Astrocyte of the hippocampus (primary cell): ENCODE measurements around the gene TM4SF1.
"Not testable (repeated sequence)": the region's sequence is repeated elsewhere in the genome, so short reads cannot be mapped to it uniquely, and the experiment has no call there.

Experiments
- DNase-seq: peaks from one replicate; pipeline ENCODE4 v3.0.0; 2011; ENCODE audit warnings: low read depth, low spot score

TM4SF1 gene

GRCh38 chr3:149343951-149344350 lies 33.5 kb downstream of the TM4SF1 start:
- no peak for DNase-seq

- DNase-seq: peak; percentile 65
Measured at GRCh38 chr3:149342413-149343380, 34.8 kb downstream of the TM4SF1 start.

GRCh38 chr3:149340310-149340933 lies 37.0 kb downstream of the TM4SF1 start:
- peak; percentile 37 for DNase-seq

GRCh38 chr3:149339931-149340309 lies 37.5 kb downstream of the TM4SF1 start:
- peak; percentile 98 for DNase-seq

GRCh38 chr3:149337486-149337885 lies 40.0 kb downstream of the TM4SF1 start:
- not testable (repeated sequence) for DNase-seq

GRCh38 chr3:149336925-149337324 lies 40.5 kb downstream of the TM4SF1 start:
- peak; percentile 12 for DNase-seq

- peak; percentile 27 for DNase-seq
Measured at GRCh38 chr3:149333176-149333859, 44.1 kb downstream of the TM4SF1 start, which contains the start of gene TM4SF18. Gene TM4SF18 (minus strand): TSS chr3:149333636. CDS start chr3:149333382, 254 bp downstream.

GRCh38 chr3:149332771-149333170 lies 44.7 kb downstream of the TM4SF1 start:
- peak; percentile 55 for DNase-seq

- DNase-seq: no peak
Measured at GRCh38 chr3:149332227-149332765, 45.2 kb downstream of the TM4SF1 start.

- DNase-seq: no peak
Measured at GRCh38 chr3:149331396-149331795, 46.1 kb downstream of the TM4SF1 start.

- peak; percentile 13 for DNase-seq
Measured at GRCh38 chr3:149330609-149331331, 46.7 kb downstream of the TM4SF1 start.

GRCh38 chr3:149327156-149327555 lies 50.3 kb downstream of the TM4SF1 start:
- no peak for DNase-seq

GRCh38 chr3:149325581-149325980 lies 51.9 kb downstream of the TM4SF1 start:
- DNase-seq: no peak

- DNase-seq: no peak
Measured at GRCh38 chr3:149324332-149324731, 53.1 kb downstream of the TM4SF1 start.

- DNase-seq: no peak
Measured at GRCh38 chr3:149321640-149322039, 55.8 kb downstream of the TM4SF1 start.

GRCh38 chr3:149321136-149321535 lies 56.3 kb downstream of the TM4SF1 start:
- no peak for DNase-seq

- DNase-seq: peak; percentile 49
Measured at GRCh38 chr3:149319750-149320149, 57.7 kb downstream of the TM4SF1 start.
